ENCODE results near the gene SH3RF3.

- TF ChIP-seq, protein P1, sequence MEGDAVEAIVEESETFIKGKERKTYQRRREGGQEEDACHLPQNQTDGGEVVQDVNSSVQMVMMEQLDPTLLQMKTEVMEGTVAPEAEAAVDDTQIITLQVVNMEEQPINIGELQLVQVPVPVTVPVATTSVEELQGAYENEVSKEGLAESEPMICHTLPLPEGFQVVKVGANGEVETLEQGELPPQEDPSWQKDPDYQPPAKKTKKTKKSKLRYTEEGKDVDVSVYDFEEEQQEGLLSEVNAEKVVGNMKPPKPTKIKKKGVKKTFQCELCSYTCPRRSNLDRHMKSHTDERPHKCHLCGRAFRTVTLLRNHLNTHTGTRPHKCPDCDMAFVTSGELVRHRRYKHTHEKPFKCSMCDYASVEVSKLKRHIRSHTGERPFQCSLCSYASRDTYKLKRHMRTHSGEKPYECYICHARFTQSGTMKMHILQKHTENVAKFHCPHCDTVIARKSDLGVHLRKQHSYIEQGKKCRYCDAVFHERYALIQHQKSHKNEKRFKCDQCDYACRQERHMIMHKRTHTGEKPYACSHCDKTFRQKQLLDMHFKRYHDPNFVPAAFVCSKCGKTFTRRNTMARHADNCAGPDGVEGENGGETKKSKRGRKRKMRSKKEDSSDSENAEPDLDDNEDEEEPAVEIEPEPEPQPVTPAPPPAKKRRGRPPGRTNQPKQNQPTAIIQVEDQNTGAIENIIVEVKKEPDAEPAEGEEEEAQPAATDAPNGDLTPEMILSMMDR (IDR thresholded peaks at IDR 0.05), result no peak
- TF ChIP-seq ELF4 (CRISPR knock-in tag; IDR thresholded peaks at IDR 0.05; ENCODE audit: low read depth), result no peak
- no peak for TF ChIP-seq E2F5 (CRISPR knock-in tag; IDR thresholded peaks at IDR 0.05)
- TF ChIP-seq TEAD1 (CRISPR knock-in tag; IDR thresholded peaks at IDR 0.05), result no peak
- no peak for TF ChIP-seq ZNF232 (CRISPR knock-in tag; IDR thresholded peaks at IDR 0.05)
These were observed 206.7 kb downstream of the SH3RF3 start for GRCh38 chr2:109335631-109336176.

Measured in WTC11 (cell line).